Measurements from ENCODE around the gene OGFOD2.

The OGFOD2 gene

DNA sequence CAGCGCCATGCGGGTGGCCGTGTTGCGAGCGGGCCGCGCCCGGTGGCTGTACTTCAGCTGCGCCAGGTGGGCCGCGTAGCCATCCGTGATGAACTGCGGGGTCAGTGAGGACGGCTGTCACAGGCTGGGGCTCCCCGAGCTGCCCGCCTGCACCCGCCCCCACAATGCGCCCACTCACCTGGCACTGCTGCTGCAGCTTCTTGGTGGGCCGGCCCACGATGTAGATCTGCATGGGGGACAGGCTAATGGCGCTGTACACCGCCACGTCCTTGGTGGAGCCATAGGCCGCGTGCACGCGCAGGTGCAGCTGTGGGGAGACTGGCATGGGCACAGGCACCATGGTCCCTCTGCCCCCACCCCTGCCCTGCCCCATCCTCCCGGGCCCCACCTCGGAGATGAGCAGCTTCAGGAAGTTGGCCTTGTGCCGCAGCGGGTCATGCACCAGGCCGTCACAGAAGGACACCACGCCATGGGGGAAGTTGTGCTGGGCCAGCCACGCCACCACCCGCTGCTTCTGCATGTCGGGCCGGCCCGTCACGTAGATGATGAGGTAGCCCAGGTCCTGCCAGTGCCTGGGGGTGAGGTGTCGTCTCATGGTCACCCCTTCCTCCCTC is 11.3 kb downstream of the OGFOD2 start:
- ATAC-seq: no peak
- TF ChIP-seq TCF4 (CRISPR knock-in tag; IDR thresholded peaks at IDR 0.05; ENCODE audit: borderline replicate concordance): no peak
- TF ChIP-seq, protein P1, sequence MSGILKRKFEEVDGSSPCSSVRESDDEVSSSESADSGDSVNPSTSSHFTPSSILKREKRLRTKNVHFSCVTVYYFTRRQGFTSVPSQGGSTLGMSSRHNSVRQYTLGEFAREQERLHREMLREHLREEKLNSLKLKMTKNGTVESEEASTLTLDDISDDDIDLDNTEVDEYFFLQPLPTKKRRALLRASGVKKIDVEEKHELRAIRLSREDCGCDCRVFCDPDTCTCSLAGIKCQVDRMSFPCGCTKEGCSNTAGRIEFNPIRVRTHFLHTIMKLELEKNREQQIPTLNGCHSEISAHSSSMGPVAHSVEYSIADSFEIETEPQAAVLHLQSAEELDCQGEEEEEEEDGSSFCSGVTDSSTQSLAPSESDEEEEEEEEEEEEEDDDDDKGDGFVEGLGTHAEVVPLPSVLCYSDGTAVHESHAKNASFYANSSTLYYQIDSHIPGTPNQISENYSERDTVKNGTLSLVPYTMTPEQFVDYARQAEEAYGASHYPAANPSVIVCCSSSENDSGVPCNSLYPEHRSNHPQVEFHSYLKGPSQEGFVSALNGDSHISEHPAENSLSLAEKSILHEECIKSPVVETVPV (CRISPR knock-in tag; IDR thresholded peaks at IDR 0.05): no peak
- no peak for TF ChIP-seq ESRRG (CRISPR knock-in tag; IDR thresholded peaks at IDR 0.05)
- TF ChIP-seq POU6F1 (CRISPR knock-in tag; IDR thresholded peaks at IDR 0.05; ENCODE audit: borderline replicate concordance, low read depth): no peak
- no peak for TF ChIP-seq ARNTL (CRISPR knock-in tag; IDR thresholded peaks at IDR 0.05; ENCODE audit: borderline replicate concordance, low read depth)
- no peak for TF ChIP-seq ZNF565 (CRISPR knock-in tag; conservative IDR thresholded peaks at IDR 0.05; ENCODE audit: low read depth)
- TF ChIP-seq PPARA (CRISPR knock-in tag; IDR thresholded peaks at IDR 0.05; ENCODE audit: borderline replicate concordance): no peak
- TF ChIP-seq BACH2 (CRISPR knock-in tag; IDR thresholded peaks at IDR 0.05; ENCODE audit: borderline replicate concordance): no peak
- no peak for TF ChIP-seq ZFP30 (CRISPR knock-in tag; IDR thresholded peaks at IDR 0.05)
- TF ChIP-seq PATZ1 (CRISPR knock-in tag; IDR thresholded peaks at IDR 0.05; ENCODE audit: borderline replicate concordance): no peak
- TF ChIP-seq, protein P2, sequence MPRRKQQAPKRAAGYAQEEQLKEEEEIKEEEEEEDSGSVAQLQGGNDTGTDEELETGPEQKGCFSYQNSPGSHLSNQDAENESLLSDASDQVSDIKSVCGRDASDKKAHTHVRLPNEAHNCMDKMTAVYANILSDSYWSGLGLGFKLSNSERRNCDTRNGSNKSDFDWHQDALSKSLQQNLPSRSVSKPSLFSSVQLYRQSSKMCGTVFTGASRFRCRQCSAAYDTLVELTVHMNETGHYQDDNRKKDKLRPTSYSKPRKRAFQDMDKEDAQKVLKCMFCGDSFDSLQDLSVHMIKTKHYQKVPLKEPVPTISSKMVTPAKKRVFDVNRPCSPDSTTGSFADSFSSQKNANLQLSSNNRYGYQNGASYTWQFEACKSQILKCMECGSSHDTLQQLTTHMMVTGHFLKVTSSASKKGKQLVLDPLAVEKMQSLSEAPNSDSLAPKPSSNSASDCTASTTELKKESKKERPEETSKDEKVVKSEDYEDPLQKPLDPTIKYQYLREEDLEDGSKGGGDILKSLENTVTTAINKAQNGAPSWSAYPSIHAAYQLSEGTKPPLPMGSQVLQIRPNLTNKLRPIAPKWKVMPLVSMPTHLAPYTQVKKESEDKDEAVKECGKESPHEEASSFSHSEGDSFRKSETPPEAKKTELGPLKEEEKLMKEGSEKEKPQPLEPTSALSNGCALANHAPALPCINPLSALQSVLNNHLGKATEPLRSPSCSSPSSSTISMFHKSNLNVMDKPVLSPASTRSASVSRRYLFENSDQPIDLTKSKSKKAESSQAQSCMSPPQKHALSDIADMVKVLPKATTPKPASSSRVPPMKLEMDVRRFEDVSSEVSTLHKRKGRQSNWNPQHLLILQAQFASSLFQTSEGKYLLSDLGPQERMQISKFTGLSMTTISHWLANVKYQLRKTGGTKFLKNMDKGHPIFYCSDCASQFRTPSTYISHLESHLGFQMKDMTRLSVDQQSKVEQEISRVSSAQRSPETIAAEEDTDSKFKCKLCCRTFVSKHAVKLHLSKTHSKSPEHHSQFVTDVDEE (CRISPR knock-in tag; IDR thresholded peaks at IDR 0.05): no peak
- no peak for TF ChIP-seq ZFP3 (CRISPR knock-in tag; IDR thresholded peaks at IDR 0.05)
- TF ChIP-seq TOX (CRISPR knock-in tag; IDR thresholded peaks at IDR 0.05; ENCODE audit: borderline replicate concordance): no peak
- no peak for TF ChIP-seq RARB (CRISPR knock-in tag; IDR thresholded peaks at IDR 0.05)
- TF ChIP-seq CSDC2 (CRISPR knock-in tag; IDR thresholded peaks at IDR 0.05): no peak
- TF ChIP-seq SNAI2 (CRISPR knock-in tag; IDR thresholded peaks at IDR 0.05): no peak
- no peak for TF ChIP-seq GLIS3 (CRISPR knock-in tag; IDR thresholded peaks at IDR 0.05)
- no peak for TF ChIP-seq ZNF70 (CRISPR knock-in tag; IDR thresholded peaks at IDR 0.05)
- TF ChIP-seq ISL1 (CRISPR knock-in tag; IDR thresholded peaks at IDR 0.05): no peak
- TF ChIP-seq, protein P3, sequence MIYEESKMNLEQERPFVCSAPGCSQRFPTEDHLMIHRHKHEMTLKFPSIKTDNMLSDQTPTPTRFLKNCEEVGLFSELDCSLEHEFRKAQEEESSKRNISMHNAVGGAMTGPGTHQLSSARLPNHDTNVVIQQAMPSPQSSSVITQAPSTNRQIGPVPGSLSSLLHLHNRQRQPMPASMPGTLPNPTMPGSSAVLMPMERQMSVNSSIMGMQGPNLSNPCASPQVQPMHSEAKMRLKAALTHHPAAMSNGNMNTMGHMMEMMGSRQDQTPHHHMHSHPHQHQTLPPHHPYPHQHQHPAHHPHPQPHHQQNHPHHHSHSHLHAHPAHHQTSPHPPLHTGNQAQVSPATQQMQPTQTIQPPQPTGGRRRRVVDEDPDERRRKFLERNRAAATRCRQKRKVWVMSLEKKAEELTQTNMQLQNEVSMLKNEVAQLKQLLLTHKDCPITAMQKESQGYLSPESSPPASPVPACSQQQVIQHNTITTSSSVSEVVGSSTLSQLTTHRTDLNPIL (CRISPR knock-in tag; IDR thresholded peaks at IDR 0.05; ENCODE audit: low read depth): no peak

GRCh38 chr12:122987086-122987951 is 12.3 kb downstream of the OGFOD2 start:
- TF ChIP-seq ZFP3 (CRISPR knock-in tag; IDR thresholded peaks at IDR 0.05) (no peak), OSR1 (CRISPR knock-in tag; IDR thresholded peaks at IDR 0.05) (no peak), GLIS3 (CRISPR knock-in tag; IDR thresholded peaks at IDR 0.05) (no peak), TCF4 (CRISPR knock-in tag; IDR thresholded peaks at IDR 0.05; ENCODE audit: borderline replicate concordance) (no peak), POU6F1 (CRISPR knock-in tag; IDR thresholded peaks at IDR 0.05; ENCODE audit: borderline replicate concordance, low read depth) (no peak), ISL1 (CRISPR knock-in tag; IDR thresholded peaks at IDR 0.05) (no peak), ARNTL (CRISPR knock-in tag; IDR thresholded peaks at IDR 0.05; ENCODE audit: borderline replicate concordance, low read depth) (no peak), BACH2 (CRISPR knock-in tag; IDR thresholded peaks at IDR 0.05; ENCODE audit: borderline replicate concordance) (no peak), PPARA (CRISPR knock-in tag; IDR thresholded peaks at IDR 0.05; ENCODE audit: borderline replicate concordance) (no peak)
- TF ChIP-seq, protein P2 (CRISPR knock-in tag; IDR thresholded peaks at IDR 0.05): no peak
- no peak for ATAC-seq
